ENCODE measurements around the gene MT2A. TPM values are rescaled to one million over a fixed set of nuclear protein-coding genes. Genes with fewer than 3 reads are reported as not detected.

The MT2A gene
- total and polyA plus RNA-seq, 2 donors from 2014 or later: 315 to 507 TPM

DNA sequence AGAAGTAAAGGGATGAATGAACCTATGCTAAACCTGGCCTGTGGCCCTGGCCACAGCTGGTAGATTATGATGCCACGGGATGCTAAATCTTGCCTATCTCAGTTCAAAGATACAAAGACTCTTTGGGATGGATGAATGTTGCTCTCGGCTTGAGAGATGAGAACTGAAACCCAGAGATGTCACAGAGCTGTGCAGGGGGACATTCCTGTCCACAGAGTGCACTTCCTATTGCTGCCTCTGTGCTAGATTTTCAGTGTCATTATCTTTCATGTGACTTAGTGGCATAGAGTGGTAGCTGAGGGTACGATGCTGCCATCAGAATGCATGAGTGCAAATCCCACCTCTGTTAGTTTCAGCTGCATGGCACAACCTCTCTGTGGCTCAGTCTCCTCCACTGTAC, 21.8 kb downstream of the MT2A start:
- Histone ChIP-seq H3K9ac (ENCODE audit: low read length in 3 of 3) (no peak overlapping the region), H3K9me3 (ENCODE audit: control insufficient read depth in 2 of 3, insufficient read depth in 1 of 3, low read length in 3 of 3) (no peaks in the 10 kb centered on the region), H3K27me3 (ENCODE audit: control insufficient read depth, insufficient read depth, low read length) (peaks cover 30% of the 10 kb centered on the region), H3K4me3 (ENCODE audit: low read length in 3 of 3) (no peak overlapping the region), H3K36me3 (ENCODE audit: control insufficient read depth in 2 of 3, insufficient read depth in 3 of 3, low read length in 3 of 3) (no peaks in the 10 kb centered on the region), H3K4me1 (ENCODE audit: control insufficient read depth in 2 of 3, insufficient read depth in 2 of 3, low read depth in 1 of 3, low read length in 3 of 3) (peaks cover 0 to 7% (median 0%) of the 10 kb centered on the region in 3 donors), H3K27ac (ENCODE audit: low read depth in 2 of 2, low read length in 2 of 2) (no peak overlapping the region)
- DNase-seq (peak in 1 of 5 donors; percentile 14), FAIRE-seq (no peak)
- intact Hi-C loops (cut with DNase I): no loop called here
- TF ChIP-seq, protein P1, sequence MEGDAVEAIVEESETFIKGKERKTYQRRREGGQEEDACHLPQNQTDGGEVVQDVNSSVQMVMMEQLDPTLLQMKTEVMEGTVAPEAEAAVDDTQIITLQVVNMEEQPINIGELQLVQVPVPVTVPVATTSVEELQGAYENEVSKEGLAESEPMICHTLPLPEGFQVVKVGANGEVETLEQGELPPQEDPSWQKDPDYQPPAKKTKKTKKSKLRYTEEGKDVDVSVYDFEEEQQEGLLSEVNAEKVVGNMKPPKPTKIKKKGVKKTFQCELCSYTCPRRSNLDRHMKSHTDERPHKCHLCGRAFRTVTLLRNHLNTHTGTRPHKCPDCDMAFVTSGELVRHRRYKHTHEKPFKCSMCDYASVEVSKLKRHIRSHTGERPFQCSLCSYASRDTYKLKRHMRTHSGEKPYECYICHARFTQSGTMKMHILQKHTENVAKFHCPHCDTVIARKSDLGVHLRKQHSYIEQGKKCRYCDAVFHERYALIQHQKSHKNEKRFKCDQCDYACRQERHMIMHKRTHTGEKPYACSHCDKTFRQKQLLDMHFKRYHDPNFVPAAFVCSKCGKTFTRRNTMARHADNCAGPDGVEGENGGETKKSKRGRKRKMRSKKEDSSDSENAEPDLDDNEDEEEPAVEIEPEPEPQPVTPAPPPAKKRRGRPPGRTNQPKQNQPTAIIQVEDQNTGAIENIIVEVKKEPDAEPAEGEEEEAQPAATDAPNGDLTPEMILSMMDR (IDR thresholded peaks at IDR 0.05; ENCODE audit: borderline replicate concordance, extremely low read depth, insufficient read depth): no peak

DNA sequence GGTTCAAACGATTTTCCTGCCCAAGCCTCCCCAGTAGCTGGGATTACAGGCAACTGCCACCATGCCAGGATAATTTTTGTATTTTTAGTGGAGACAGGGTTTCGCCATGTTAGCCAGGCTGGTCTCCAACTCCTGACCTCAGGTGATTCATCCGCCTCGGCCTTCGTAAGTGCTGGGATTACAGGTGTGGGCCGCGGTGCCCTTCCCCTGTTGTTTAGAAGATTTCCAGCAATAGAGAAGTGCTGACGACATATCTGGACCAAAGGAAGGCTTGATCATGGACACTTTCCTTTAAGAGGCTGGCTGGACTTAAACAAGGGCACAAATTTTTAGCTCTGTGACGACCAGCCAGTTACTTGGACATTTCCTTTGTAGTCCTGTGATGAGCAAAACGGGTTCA, 22.8 kb downstream of the MT2A start:
- Histone ChIP-seq H3K4me1 (ENCODE audit: control insufficient read depth in 2 of 3, insufficient read depth in 2 of 3, low read depth in 1 of 3, low read length in 3 of 3) (peaks cover 0 to 8% (median 0%) of the 10 kb centered on the region in 3 donors), H3K4me3 (ENCODE audit: low read length in 3 of 3) (no peak overlapping the region), H3K27me3 (ENCODE audit: control insufficient read depth, insufficient read depth, low read length) (peaks cover 37% of the 10 kb centered on the region), H3K36me3 (ENCODE audit: control insufficient read depth in 2 of 3, insufficient read depth in 3 of 3, low read length in 3 of 3) (no peaks in the 10 kb centered on the region), H3K9me3 (ENCODE audit: control insufficient read depth in 2 of 3, insufficient read depth in 1 of 3, low read length in 3 of 3) (no peaks in the 10 kb centered on the region), H3K27ac (ENCODE audit: low read depth in 2 of 2, low read length in 2 of 2) (no peak overlapping the region), H3K9ac (ENCODE audit: low read length in 3 of 3) (no peak overlapping the region)
- no peak for DNase-seq
- intact Hi-C loops (cut with DNase I): no loop called here
- FAIRE-seq: no peak
- TF ChIP-seq, protein P1 (IDR thresholded peaks at IDR 0.05; ENCODE audit: borderline replicate concordance, extremely low read depth, insufficient read depth): no peak

DNA sequence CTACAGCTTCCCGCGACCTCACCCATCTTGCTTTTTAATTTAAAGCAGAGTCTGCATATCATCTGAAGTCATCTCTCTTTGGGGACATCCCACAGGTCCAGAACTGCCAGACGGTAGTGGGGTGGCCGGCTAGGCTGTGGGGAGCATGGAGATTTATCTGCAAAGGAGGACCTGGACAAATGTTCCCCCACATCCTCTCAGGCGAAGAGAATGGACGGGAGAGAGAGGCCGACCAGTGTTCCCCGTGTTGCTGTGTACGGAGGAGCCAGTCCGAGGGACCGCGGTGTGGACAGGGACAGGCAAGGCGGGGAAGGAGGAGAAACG, 23.4 kb downstream of the MT2A start:
- no peak for FAIRE-seq
- intact Hi-C loops (cut with DNase I): no loop called here
- Histone ChIP-seq H3K9ac (ENCODE audit: low read length in 3 of 3) (peak overlapping the region in 1 of 3 donors; percentile 67), H3K27me3 (ENCODE audit: control insufficient read depth, insufficient read depth, low read length) (peaks cover 42% of the 10 kb centered on the region), H3K27ac (ENCODE audit: low read depth in 2 of 2, low read length in 2 of 2) (peak overlapping the region; percentile 11 to 74), H3K4me1 (ENCODE audit: control insufficient read depth in 2 of 3, insufficient read depth in 2 of 3, low read depth in 1 of 3, low read length in 3 of 3) (peaks cover 0 to 5% (median 0%) of the 10 kb centered on the region in 3 donors), H3K36me3 (ENCODE audit: control insufficient read depth in 2 of 3, insufficient read depth in 3 of 3, low read length in 3 of 3) (no peaks in the 10 kb centered on the region), H3K9me3 (ENCODE audit: control insufficient read depth in 2 of 3, insufficient read depth in 1 of 3, low read length in 3 of 3) (no peaks in the 10 kb centered on the region), H3K4me3 (ENCODE audit: low read length in 3 of 3) (peak overlapping the region; percentile 20 to 65 (median 43))
- DNase-seq: no peak
- TF ChIP-seq, protein P1 (IDR thresholded peaks at IDR 0.05; ENCODE audit: borderline replicate concordance, extremely low read depth, insufficient read depth): no peak

Measured in kidney (tissue), 14 donors.